DOHH2 (cell line): Measurements from ENCODE around the gene ZNF593OS.
A peak's percentile ranks its signal among the peaks of the same experiment; 100 is the strongest.

Source experiments
- H3F3A ChIP-seq: fragments of 200-600 bp; sonication (generic), shearing (Covaris generic); 2 replicates; pipeline ENCODE4 v1.6.0; 2016; ENCODE audit warnings: antibody characterized with exemption, mild to moderate bottlenecking; ENCODE audit not compliant: control insufficient read depth, insufficient read depth
- H3K27ac ChIP-seq: fragments of 200-600 bp; sonication (generic); 2 replicates; pipeline ENCODE4 v1.5.1; 2014; ENCODE audit warnings: low read depth, mild to moderate bottlenecking, low read length, moderate library complexity
- H3K27me3 ChIP-seq: fragments of 200-600 bp; sonication (generic); 2 replicates; pipeline ENCODE4 v1.6.1; 2014; ENCODE audit warnings: mild to moderate bottlenecking, low read length, mixed read lengths; ENCODE audit not compliant: control insufficient read depth
- H3K36me3 ChIP-seq: fragments of 200-600 bp; sonication (generic); 2 replicates; pipeline ENCODE4 v1.6.1; 2014; ENCODE audit warnings: mild to moderate bottlenecking, low read length, moderate library complexity, mixed read lengths; ENCODE audit not compliant: control insufficient read depth
- H3K4me1 ChIP-seq: fragments of 200-600 bp; sonication (generic); 2 replicates; pipeline ENCODE4 v1.6.1; 2014; ENCODE audit warnings: mild to moderate bottlenecking, low read length, mixed read lengths; ENCODE audit not compliant: control insufficient read depth
- H3K4me2 ChIP-seq: fragments of 200-600 bp; sonication (generic); 2 replicates; pipeline ENCODE4 v1.6.0; 2014; ENCODE audit warnings: mild to moderate bottlenecking, low read length, moderate library complexity
- H3K4me3 ChIP-seq: fragments of 200-600 bp; sonication (generic); 2 replicates; pipeline ENCODE4 v1.5.1; 2014; ENCODE audit warnings: mild to moderate bottlenecking, low read length, mixed read lengths
- H3K79me2 ChIP-seq: fragments of 200-600 bp; sonication (generic); 2 replicates; pipeline ENCODE4 v1.6.1; 2014; ENCODE audit warnings: mild to moderate bottlenecking, low read length, mixed read lengths; ENCODE audit not compliant: control insufficient read depth
- H3K9me2 ChIP-seq: fragments of 200-600 bp; sonication (generic); replicated peaks from 2 replicates; pipeline ENCODE4 v1.6.1; 2014; ENCODE audit warnings: mild to moderate bottlenecking, low read length, mixed read lengths; ENCODE audit not compliant: control insufficient read depth
- H3K9me3 ChIP-seq: fragments of 200-600 bp; sonication (generic); 2 replicates; pipeline ENCODE4 v1.6.1; 2014; ENCODE audit warnings: antibody characterized with exemption, low read length, mixed read lengths; ENCODE audit not compliant: control insufficient read depth, insufficient read depth
- H4K20me1 ChIP-seq: fragments of 200-600 bp; sonication (generic); 2 replicates; pipeline ENCODE4 v1.6.0; 2014; ENCODE audit warnings: low read depth, mild to moderate bottlenecking, antibody characterized with exemption, low read length, moderate library complexity; ENCODE audit not compliant: control insufficient read depth, insufficient read depth
- EZH2phosphoT487 ChIP-seq: fragments of 200-600 bp; sonication (generic); IDR thresholded peaks from 2 replicates; pipeline ENCODE4 v1.6.1; 2017; ENCODE audit warnings: borderline replicate concordance, mild to moderate bottlenecking, antibody characterized with exemption, low read length, moderate library complexity, mixed read lengths
- TF ChIP-seq, protein P1 (sequence below): fragments of 200-600 bp; sonication (generic); IDR thresholded peaks from one replicate; pipeline ENCODE4 v1.5.1; 2014; ENCODE audit warnings: antibody characterized with exemption, mild to moderate bottlenecking, low read depth, low read length; ENCODE audit not compliant: poor library complexity, severe bottlenecking

ZNF593OS gene

GRCh38 chr1:26142159-26142558 lies 29.5 kb downstream of the ZNF593OS start:
- Histone ChIP-seq H3K79me2 (no peaks in the 10 kb centered on the region), H3K27ac (no peak overlapping the region), H3K36me3 (no peaks in the 10 kb centered on the region), H3K4me3 (no peak overlapping the region), H3K4me2 (no peak overlapping the region), H3K27me3 (no peaks in the 10 kb centered on the region), H3K9me3 (no peaks in the 10 kb centered on the region), H3F3A (0 out of 2 replicates have a peak, but pooled peaks cover 4% of the 10 kb centered on the region), H3K9me2 (no peaks in the 10 kb centered on the region), H3K4me1 (peaks cover 7% of the 10 kb centered on the region), H4K20me1 (no peaks in the 10 kb centered on the region; the same call in 1 of the 2 replicates)
- TF ChIP-seq, protein P1, sequence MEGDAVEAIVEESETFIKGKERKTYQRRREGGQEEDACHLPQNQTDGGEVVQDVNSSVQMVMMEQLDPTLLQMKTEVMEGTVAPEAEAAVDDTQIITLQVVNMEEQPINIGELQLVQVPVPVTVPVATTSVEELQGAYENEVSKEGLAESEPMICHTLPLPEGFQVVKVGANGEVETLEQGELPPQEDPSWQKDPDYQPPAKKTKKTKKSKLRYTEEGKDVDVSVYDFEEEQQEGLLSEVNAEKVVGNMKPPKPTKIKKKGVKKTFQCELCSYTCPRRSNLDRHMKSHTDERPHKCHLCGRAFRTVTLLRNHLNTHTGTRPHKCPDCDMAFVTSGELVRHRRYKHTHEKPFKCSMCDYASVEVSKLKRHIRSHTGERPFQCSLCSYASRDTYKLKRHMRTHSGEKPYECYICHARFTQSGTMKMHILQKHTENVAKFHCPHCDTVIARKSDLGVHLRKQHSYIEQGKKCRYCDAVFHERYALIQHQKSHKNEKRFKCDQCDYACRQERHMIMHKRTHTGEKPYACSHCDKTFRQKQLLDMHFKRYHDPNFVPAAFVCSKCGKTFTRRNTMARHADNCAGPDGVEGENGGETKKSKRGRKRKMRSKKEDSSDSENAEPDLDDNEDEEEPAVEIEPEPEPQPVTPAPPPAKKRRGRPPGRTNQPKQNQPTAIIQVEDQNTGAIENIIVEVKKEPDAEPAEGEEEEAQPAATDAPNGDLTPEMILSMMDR: no peak
- no peak for TF ChIP-seq EZH2phosphoT487

- Histone ChIP-seq H3K4me1 (peaks cover 3% of the 10 kb centered on the region; the same call in 1 of the 2 replicates), H3K9me2 (no peaks in the 10 kb centered on the region), H3K27me3 (no peaks in the 10 kb centered on the region), H4K20me1 (no peaks in the 10 kb centered on the region), H3K27ac (no peak overlapping the region), H3K36me3 (no peaks in the 10 kb centered on the region), H3F3A (no peaks in the 10 kb centered on the region), H3K79me2 (no peaks in the 10 kb centered on the region), H3K9me3 (no peaks in the 10 kb centered on the region), H3K4me2 (no peak overlapping the region), H3K4me3 (no peak overlapping the region)
- TF ChIP-seq EZH2phosphoT487: no peak
Measured at GRCh38 chr1:26138974-26139558, 32.6 kb downstream of the ZNF593OS start.

GRCh38 chr1:26134466-26134865 lies 37.2 kb downstream of the ZNF593OS start:
- no peaks in the 10 kb centered on the region for H3K79me2 ChIP-seq
- no peak overlapping the region for H3K4me3 ChIP-seq
- no peaks in the 10 kb centered on the region for H3F3A ChIP-seq
- peaks cover 9% of the 10 kb centered on the region for H3K4me1 ChIP-seq
- H4K20me1 ChIP-seq: no peaks in the 10 kb centered on the region
- no peak overlapping the region for H3K27ac ChIP-seq
- no peaks in the 10 kb centered on the region for H3K27me3 ChIP-seq
- no peak overlapping the region for H3K4me2 ChIP-seq
- TF ChIP-seq, protein P1: no peak
- no peak for TF ChIP-seq EZH2phosphoT487
- no peaks in the 10 kb centered on the region for H3K9me2 ChIP-seq
- H3K9me3 ChIP-seq: no peaks in the 10 kb centered on the region
- no peaks in the 10 kb centered on the region for H3K36me3 ChIP-seq

- Histone ChIP-seq H3K4me1 (peaks cover 6% of the 10 kb centered on the region), H4K20me1 (no peaks in the 10 kb centered on the region)
Measured at GRCh38 chr1:26132834-26133167, 38.8 kb downstream of the ZNF593OS start.

More at GRCh38 chr1:26132834-26133167, 38.8 kb downstream of the ZNF593OS start:
- no peak overlapping the region for H3K4me3 ChIP-seq
- H3K27me3 ChIP-seq: no peaks in the 10 kb centered on the region
- no peaks in the 10 kb centered on the region for H3K36me3 ChIP-seq
- no peaks in the 10 kb centered on the region for H3K9me3 ChIP-seq
- H3K9me2 ChIP-seq: no peaks in the 10 kb centered on the region
- H3K4me2 ChIP-seq: 0 out of 2 replicates have a peak overlapping the region, but pooled peaks have one; percentile 7
- TF ChIP-seq, protein P1: no peak
- TF ChIP-seq EZH2phosphoT487: no peak
- H3K27ac ChIP-seq: no peak overlapping the region
- no peaks in the 10 kb centered on the region for H3K79me2 ChIP-seq
- H3F3A ChIP-seq: no peaks in the 10 kb centered on the region
